GM12873 (cell line): ENCODE results near the gene GPR148.

Experiments used
- TF ChIP-seq, protein P1 (sequence below): IDR thresholded peaks from 2 replicates; pipeline ENCODE4 v1.5.1; 2012; ENCODE audit warnings: low read depth, mild to moderate bottlenecking, moderate library complexity, low read length, control low read depth; ENCODE audit not compliant: insufficient read depth; ENCODE audit errors: missing control alignments

The GPR148 gene

DNA sequence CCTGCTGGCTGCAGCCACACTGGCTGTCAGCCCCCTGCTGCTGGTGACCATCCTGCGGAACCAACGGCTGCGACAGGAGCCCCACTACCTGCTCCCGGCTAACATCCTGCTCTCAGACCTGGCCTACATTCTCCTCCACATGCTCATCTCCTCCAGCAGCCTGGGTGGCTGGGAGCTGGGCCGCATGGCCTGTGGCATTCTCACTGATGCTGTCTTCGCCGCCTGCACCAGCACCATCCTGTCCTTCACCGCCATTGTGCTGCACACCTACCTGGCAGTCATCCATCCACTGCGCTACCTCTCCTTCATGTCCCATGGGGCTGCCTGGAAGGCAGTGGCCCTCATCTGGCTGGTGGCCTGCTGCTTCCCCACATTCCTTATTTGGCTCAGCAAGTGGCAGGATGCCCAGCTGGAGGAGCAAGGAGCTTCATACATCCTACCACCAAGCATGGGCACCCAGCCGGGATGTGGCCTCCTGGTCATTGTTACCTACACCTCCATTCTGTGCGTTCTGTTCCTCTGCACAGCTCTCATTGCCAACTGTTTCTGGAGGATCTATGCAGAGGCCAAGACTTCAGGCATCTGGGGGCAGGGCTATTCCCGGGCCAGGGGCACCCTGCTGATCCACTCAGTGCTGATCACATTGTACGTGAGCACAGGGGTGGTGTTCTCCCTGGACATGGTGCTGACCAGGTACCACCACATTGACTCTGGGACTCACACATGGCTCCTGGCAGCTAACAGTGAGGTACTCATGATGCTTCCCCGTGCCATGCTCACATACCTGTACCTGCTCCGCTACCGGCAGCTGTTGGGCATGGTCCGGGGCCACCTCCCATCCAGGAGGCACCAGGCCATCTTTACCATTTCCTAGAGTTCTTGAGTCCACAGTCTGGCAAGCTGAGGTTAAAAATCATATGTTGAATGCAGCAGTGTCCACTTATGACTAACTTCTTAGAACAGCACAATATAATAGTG lies 741 bp downstream of the GPR148 start:
- TF ChIP-seq, protein P1, sequence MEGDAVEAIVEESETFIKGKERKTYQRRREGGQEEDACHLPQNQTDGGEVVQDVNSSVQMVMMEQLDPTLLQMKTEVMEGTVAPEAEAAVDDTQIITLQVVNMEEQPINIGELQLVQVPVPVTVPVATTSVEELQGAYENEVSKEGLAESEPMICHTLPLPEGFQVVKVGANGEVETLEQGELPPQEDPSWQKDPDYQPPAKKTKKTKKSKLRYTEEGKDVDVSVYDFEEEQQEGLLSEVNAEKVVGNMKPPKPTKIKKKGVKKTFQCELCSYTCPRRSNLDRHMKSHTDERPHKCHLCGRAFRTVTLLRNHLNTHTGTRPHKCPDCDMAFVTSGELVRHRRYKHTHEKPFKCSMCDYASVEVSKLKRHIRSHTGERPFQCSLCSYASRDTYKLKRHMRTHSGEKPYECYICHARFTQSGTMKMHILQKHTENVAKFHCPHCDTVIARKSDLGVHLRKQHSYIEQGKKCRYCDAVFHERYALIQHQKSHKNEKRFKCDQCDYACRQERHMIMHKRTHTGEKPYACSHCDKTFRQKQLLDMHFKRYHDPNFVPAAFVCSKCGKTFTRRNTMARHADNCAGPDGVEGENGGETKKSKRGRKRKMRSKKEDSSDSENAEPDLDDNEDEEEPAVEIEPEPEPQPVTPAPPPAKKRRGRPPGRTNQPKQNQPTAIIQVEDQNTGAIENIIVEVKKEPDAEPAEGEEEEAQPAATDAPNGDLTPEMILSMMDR, result no peak

DNA sequence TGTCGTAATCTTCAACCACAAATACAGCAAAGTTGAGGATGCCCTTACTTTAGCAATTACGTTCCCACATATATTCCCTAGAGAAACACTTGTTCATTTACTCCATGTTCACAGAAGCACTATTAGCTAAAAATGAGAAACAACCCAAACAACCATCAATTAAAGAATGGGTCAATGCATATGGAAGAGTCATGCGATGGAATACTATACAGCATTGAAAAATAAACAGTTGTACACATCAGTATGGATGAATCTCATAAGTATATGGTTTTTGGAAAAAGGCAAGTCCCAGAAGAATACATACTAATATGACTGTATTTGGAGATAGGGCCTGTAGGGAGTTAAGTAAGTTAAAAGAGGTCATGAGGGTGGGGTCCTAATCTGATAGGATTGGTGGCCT lies 6.3 kb downstream of the GPR148 start:
- TF ChIP-seq, protein P1, result no peak

DNA sequence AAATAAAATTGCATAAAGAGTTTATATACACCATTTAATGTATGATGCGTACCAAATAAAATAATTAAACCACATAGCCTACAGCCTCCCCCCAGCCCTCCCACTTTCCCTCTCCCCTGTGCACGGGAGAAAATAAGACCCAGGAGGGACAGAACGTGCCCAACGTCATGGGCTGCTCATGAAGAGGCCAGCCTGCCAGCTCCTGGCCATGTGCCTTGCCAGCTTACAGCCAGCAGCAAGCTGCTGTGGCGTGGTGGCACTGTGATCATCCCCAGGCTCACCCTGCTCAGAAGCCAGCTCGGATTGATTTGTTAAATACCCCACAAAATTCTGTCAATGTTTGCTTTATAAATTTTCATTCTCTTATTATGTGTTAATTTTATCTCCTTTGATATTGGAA lies 7.6 kb downstream of the GPR148 start:
- TF ChIP-seq, protein P1, result no peak

DNA sequence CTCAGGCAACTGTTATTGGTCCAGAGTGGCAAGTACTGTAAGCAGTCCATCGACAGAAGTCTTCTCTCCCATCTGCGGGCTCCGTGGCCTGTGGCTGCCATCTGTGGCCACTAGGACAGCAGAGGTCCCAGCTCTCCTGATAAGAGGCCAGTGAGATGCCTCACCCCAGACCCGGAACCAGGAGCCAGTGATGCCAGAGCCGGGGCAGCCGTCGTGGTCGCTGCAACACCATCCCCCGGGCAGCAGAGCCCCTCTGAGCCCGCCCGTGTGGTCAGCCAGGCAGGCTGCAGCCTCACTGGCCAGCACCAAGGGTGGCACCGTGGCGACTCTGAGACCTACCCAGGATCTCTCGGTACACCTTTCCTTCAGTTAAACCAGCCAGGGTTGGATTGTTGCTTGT lies 8.7 kb downstream of the GPR148 start:
- TF ChIP-seq, protein P1, result no peak

DNA sequence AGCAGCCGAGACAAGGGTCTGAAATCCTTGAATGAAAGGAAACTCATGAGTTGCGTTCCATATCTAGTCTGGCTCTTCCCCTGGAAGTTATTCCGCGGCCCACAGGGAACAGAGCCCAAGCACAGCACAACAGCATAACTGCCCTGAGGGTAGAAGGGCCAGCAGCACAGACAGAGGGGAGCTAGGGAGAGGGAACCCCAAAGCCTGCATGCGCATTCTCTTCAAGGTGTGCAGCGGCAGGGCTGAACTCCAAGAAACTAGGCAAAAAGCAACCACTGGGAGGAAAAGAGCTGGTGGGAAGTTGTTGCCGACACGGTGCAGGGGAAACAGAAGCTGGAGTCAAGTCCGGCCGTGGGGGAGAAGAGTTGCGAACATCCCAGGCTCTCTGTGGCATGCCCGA lies 11.8 kb downstream of the GPR148 start:
- TF ChIP-seq, protein P1, result no peak

DNA sequence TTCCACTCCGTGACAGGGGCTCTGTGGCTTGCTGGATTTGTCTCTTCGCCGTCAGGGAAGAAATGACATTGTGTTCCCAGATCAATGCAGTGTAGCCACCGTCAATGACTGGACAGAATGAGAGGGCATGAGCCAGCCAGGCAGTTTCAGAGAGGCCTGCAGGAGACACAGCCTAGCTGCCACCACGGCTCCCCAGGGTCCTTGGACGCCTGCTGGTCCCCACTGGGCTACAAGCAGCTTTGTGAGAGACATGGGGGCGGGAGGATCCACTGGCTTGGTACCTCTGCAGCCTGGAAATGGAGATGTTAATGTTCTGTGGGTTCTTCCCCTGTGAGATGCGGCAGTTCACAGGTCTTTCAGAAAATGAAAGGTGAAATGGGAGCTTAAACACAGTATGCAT lies 14.4 kb downstream of the GPR148 start:
- TF ChIP-seq, protein P1, result no peak

DNA sequence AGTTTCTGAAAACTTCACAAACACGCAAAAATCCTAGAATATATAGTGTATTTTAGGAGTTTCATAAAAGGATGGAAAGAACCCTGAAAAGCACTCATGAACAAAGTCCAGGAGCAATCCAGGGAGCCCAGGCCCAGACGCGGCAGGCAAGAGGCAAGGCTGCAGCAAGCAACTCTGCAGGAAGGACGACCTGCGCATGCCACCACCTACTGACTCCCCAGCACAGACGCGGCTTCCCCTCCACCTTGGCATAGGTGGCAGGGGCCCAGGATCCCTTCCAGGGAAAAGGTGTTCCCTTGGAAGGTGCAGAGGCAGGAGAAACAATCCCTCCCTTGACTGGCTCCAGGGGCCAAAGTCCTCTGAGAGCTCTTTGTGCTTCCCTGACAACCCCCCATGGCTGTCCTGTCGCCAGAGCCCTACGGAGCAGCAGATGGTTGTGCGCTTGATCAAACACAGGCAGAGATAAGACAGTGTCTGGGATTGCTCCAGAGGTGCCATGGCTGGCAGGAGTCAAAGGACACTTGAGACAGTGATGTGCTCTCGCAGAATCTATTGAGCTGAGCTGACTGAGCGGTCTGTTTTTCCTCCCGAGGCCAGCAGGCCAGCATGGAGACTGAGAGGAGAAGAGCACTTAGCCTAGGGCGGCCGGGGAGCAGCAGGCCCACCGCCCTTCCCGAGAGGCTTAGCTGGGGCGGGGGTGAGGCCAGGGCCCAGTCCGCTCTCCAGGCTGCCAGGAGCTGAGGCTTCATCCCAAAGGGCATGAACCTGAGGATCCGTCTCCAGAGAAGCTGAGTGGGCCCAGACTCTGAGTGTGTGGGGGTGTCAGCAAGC lies 15.6 kb downstream of the GPR148 start:
- TF ChIP-seq, protein P1, result no peak
